ENCODE results near the gene IL4R.

Gene IL4R

GRCh38 chr16:27333104-27333503, 19.3 kb downstream of the IL4R start:
- H3K4me3 ChIP-seq (replicated peaks; ENCODE audit: low read depth, low read length), result no peak overlapping the region
- DNase-seq (ENCODE audit: extremely low read depth, insufficient read length), result no peak
- H3K27me3 ChIP-seq (replicated peaks; ENCODE audit: control insufficient read depth, insufficient read depth, low read length), result no peaks in the 10 kb centered on the region
- no peak for TF ChIP-seq CTCF (IDR thresholded peaks at IDR 0.05; ENCODE audit: insufficient read depth, low read length, poor library complexity, severe bottlenecking)
- H3K36me3 ChIP-seq (ENCODE audit: control insufficient read depth, insufficient read depth, low read length), result peaks cover 3% of the 10 kb centered on the region

GRCh38 chr16:27333549-27333948, 19.8 kb downstream of the IL4R start:
- Histone ChIP-seq H3K27me3 (replicated peaks; ENCODE audit: control insufficient read depth, insufficient read depth, low read length) (no peaks in the 10 kb centered on the region), H3K36me3 (ENCODE audit: control insufficient read depth, insufficient read depth, low read length) (peaks cover 3% of the 10 kb centered on the region), H3K4me3 (replicated peaks; ENCODE audit: low read depth, low read length) (no peak overlapping the region)
- DNase-seq (ENCODE audit: extremely low read depth, insufficient read length), result no peak
- TF ChIP-seq CTCF (IDR thresholded peaks at IDR 0.05; ENCODE audit: insufficient read depth, low read length, poor library complexity, severe bottlenecking), result no peak

GRCh38 chr16:27334192-27334764, 20.5 kb downstream of the IL4R start:
- H3K4me3 ChIP-seq (replicated peaks; ENCODE audit: low read depth, low read length), result no peak overlapping the region
- peaks cover 3% of the 10 kb centered on the region for H3K36me3 ChIP-seq (ENCODE audit: control insufficient read depth, insufficient read depth, low read length)
- no peak for TF ChIP-seq CTCF (IDR thresholded peaks at IDR 0.05; ENCODE audit: insufficient read depth, low read length, poor library complexity, severe bottlenecking)
- no peak for DNase-seq (ENCODE audit: extremely low read depth, insufficient read length)
- H3K27me3 ChIP-seq (replicated peaks; ENCODE audit: control insufficient read depth, insufficient read depth, low read length), result no peaks in the 10 kb centered on the region

- H3K27me3 ChIP-seq (replicated peaks; ENCODE audit: control insufficient read depth, insufficient read depth, low read length), result no peaks in the 10 kb centered on the region
- no peak for TF ChIP-seq CTCF (IDR thresholded peaks at IDR 0.05; ENCODE audit: insufficient read depth, low read length, poor library complexity, severe bottlenecking)
- no peak for DNase-seq (ENCODE audit: extremely low read depth, insufficient read length)
- no peak overlapping the region for H3K4me3 ChIP-seq (replicated peaks; ENCODE audit: low read depth, low read length)
- peaks cover 5% of the 10 kb centered on the region for H3K36me3 ChIP-seq (ENCODE audit: control insufficient read depth, insufficient read depth, low read length)
These were observed 21.1 kb downstream of the IL4R start for GRCh38 chr16:27334838-27335237.

GRCh38 chr16:27335349-27336053, 21.7 kb downstream of the IL4R start:
- Histone ChIP-seq H3K4me3 (replicated peaks; ENCODE audit: low read depth, low read length) (no peak overlapping the region), H3K36me3 (ENCODE audit: control insufficient read depth, insufficient read depth, low read length) (peaks cover 5% of the 10 kb centered on the region), H3K27me3 (replicated peaks; ENCODE audit: control insufficient read depth, insufficient read depth, low read length) (no peaks in the 10 kb centered on the region)
- DNase-seq (ENCODE audit: extremely low read depth, insufficient read length), result no peak
- TF ChIP-seq CTCF (IDR thresholded peaks at IDR 0.05; ENCODE audit: insufficient read depth, low read length, poor library complexity, severe bottlenecking), result no peak

Data from GM06990 (cell line).